HG03025 (cell line): ENCODE results near the gene CD52.
A peak's percentile ranks its signal among the peaks of the same experiment; 100 is the strongest.
"Not testable (repeated sequence)": the region's sequence is repeated elsewhere in the genome, so short reads cannot be mapped to it uniquely, and the experiment has no call there.

ENCODE experiments used
- ATAC-seq: cut with Tn5 transposase; IDR thresholded peaks from one replicate; pipeline ENCODE4 v1.9.1; 2021; ENCODE audit warnings: mild to moderate bottlenecking, moderate library complexity; ENCODE audit not compliant: unreplicated experiment, low FRiP score

The CD52 gene

GRCh38 chr1:26297057-26297790, 20.5 kb upstream of the CD52 start:
- ATAC-seq: no peak

- ATAC-seq: no peak
These were observed 20.0 kb upstream of the CD52 start for GRCh38 chr1:26297791-26298124.

GRCh38 chr1:26300578-26301275, 17.0 kb upstream of the CD52 start:
- ATAC-seq: no peak

- no peak for ATAC-seq
These were observed 14.9 kb upstream of the CD52 start for GRCh38 chr1:26302733-26303405.

GRCh38 chr1:26305667-26306289, 12.0 kb upstream of the CD52 start:
- ATAC-seq: peak; percentile 7

GRCh38 chr1:26306290-26307229, 11.2 kb upstream of the CD52 start, which contains the start of gene UBXN11:
TSS of gene UBXN11 (minus strand) at chr1:26306636. CDS start at chr1:26302883, 3,753 bp downstream.
- peak; percentile 96 for ATAC-seq

- ATAC-seq: no peak
These were observed 10.4 kb upstream of the CD52 start for GRCh38 chr1:26307363-26307781.

GRCh38 chr1:26307966-26308899, 9.5 kb upstream of the CD52 start:
- not testable (repeated sequence) for ATAC-seq

- no peak for ATAC-seq
These were observed 3.3 kb upstream of the CD52 start for GRCh38 chr1:26314501-26314900.

- ATAC-seq: no peak
These were observed 1.6 kb upstream of the CD52 start for GRCh38 chr1:26315874-26316850.

- no peak for ATAC-seq
These were observed 612 bp upstream of the CD52 start for GRCh38 chr1:26317146-26317545.

- no peak for ATAC-seq
These were observed 743 bp downstream of the CD52 start for GRCh38 chr1:26318338-26319064.

- no peak for ATAC-seq
These were observed 3.1 kb downstream of the CD52 start for GRCh38 chr1:26320896-26321295.

GRCh38 chr1:26321315-26322041, 3.7 kb downstream of the CD52 start:
- ATAC-seq: no peak

GRCh38 chr1:26322042-26322331, 4.2 kb downstream of the CD52 start:
- no peak for ATAC-seq

GRCh38 chr1:26323382-26323781, 5.6 kb downstream of the CD52 start:
- no peak for ATAC-seq

GRCh38 chr1:26324550-26324949, 6.8 kb downstream of the CD52 start:
- ATAC-seq: no peak
